GM18507 (cell line): ENCODE data around the gene GNPNAT1.

Experiments
- DNase-seq: peaks from one replicate; pipeline ENCODE4 v3.0.0; 2011; ENCODE audit warnings: low read depth; ENCODE audit not compliant: insufficient read length; ENCODE audit errors: extremely low spot score
- FAIRE-seq: peaks from 2 replicates; lab custom pipeline; 2011; peaks lifted over from hg19 to GRCh38; lab: Jason Lieb, UNC

The GNPNAT1 gene

DNA sequence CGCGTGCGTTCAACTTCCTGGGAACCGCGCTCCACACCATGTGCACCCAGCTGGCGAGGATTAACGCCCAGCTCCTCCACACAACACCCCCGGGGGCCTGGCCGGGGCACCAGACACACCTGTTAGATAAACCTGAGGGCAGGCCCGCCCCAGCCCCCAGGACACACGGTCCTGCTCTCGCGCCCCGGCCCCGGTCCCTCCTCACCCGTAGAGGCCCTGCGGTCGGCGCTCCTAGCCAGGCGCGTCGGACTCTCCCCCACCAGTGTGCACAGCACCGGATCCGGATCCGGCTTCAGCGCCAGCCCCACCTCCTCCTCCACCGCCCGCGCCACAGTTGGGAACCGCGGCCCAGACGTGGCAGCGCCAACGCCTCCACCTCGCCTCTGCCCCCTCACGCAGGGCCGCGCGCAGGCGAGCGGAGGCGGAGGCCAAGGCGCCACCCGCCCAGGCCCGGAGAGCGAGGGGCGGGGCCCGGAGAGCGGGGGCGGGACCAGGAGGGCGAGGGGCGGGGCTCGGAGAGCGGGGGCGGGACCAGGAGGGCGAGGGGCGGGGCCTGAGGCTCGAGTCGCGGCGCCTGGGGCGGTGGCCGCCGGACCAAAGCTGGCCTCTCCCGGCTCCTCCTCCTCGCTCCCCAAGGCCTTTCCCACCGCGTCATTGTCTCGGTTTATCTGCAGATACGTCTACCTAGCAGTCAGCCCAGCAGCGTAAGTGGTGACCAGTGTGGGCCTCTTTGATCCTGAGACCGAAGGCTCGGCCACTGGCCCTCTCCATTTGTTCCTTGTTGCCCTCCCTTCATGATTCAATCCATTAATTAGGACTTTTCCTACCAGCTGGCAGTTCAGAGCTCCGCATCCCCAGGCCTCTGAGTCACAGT lies at the start of gene GNPNAT1:
TSS of gene GNPNAT1 (minus strand) at position 385 of the 874 bp plus-strand sequence. CDS start 6,957 bp downstream, outside the sequence.
- FAIRE-seq (peak; percentile 82), DNase-seq (peak; percentile 89)

DNA sequence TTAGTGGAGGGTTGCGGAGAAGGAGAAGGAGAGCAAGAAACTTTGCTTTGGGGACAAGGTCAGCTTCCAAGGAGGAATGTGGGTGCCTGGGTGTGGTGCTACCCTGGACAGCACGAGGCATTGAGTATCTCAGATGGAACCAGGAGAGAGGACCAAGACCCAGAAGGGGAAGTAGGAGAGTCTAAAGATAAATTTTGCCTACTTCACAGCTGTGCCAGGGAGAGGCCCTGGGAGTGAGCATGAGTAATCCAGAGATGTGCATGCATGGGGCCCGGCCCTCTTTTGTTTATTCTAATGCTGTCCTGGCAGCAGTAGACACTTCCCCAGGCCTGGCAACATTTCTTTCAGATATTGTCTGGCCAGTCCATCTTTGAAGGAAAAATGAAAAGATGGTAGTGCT lies 49.5 kb upstream of the GNPNAT1 start:
- DNase-seq (no peak), FAIRE-seq (no peak)

DNA sequence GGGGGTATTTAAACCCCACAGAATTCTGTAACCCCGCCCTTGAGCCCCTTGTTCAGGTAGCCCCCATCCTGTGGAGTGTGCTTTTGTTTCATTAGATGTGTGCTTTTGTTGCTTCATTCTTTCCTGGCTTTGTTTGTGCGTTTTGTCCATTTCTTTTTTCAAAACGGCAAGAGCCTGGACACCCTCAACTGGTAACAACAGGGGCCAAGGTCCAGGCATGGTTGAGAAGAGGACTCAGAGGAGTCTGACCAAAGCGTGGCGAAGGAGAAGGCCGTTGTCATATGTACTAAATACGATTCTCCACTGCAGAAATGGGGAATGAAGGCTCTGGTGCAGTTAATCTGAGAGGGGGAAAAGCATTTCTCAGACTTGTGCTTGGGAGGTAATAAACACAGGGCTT lies 46.0 kb upstream of the GNPNAT1 start:
- DNase-seq: no peak
- FAIRE-seq: no peak

DNA sequence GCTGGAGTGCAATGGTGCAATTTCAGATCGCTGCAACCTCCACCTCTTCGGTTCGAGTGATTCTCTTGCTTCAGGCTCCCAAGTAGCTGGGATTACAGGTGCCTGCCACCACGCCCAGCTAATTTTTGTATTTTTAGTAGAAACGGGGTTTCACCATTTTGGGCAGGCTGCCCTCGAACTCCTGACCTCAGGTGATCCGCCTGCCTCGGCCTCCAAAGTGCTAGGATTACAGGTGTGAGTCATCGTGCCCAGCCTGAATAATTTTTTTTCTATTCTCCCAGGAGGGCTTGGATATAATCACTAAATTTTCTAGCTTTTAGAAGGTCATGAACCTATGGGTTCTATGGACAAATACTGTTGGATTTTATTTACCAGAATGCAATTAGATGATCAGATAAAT lies 44.7 kb upstream of the GNPNAT1 start:
- no peak for FAIRE-seq
- no peak for DNase-seq

DNA sequence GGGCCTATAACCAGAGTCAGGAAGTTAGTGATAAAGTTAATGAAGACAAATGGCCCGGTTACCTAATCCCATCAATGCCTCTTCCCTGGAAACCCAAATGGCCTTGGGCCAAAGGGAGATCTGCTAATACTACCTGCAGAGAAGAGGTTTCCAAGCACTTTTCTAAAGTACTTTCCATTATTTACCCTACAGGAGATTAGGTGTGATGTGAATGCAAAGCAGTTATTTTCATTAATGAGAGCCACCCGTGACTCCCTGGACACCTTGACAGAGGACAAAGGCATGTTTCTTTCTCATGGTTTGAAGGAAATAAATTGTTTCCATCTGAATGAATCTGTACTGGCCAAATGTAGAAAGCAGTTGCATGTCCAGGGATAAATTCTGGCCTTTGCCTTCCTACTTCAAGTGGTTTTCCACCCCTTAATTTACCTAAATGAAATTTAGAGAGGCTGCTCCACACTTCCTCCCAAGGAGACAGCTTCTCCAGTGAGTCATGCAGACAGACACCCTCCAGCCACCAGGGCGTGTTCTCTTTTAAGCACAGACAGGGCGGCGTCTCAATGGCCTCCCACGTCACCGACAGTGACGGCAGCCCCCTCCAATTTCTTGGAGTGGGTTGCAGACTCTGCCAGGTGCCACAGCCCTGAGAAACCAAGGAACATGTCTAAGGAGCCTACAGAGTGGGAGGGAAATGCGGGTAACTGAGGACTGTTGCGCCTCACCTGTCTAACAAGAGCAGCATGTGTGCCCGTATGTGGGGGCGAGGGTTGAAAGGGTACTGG lies 43.9 kb upstream of the GNPNAT1 start:
- no peak for FAIRE-seq
- no peak for DNase-seq

DNA sequence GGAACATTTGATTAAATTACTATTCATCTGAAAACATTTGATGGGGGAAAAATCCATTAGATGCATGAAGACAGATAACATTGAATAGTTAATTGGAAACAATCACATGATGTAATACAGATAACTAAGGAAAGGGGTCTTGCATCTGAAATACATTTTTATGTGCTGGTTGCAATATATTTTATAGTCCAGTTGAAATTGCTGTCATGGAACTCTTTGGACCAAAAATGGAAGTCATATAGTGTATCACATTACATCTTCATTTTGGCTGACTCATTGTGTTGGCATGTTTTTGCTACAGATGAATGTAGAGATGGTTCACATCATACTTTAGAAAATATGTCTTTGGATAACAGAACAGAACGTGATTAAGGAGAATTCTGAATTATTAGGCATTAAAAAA lies 43.0 kb upstream of the GNPNAT1 start:
- no peak for FAIRE-seq

DNA sequence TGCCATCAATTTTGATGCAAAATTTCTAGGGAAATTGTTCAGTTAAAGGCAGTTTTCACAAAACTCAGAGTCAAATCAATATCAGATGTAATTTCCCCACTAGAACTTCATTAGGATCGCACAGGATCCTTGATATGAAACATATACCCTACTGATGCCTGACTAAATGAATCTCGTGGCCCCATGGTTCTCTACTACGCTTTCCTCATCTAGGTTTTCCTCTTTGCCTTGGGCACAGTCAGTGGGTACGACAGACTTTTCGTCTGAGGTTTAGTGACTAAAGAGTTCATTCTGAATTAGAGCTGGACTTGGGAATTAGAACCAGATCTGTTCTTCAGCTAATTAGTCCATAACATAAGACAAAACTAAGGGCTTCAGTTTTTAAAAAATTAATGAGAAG lies 42.5 kb upstream of the GNPNAT1 start:
- DNase-seq: no peak
- no peak for FAIRE-seq

More for the DNA sequence above, 43.0 kb upstream of the GNPNAT1 start:
- DNase-seq: no peak

DNA sequence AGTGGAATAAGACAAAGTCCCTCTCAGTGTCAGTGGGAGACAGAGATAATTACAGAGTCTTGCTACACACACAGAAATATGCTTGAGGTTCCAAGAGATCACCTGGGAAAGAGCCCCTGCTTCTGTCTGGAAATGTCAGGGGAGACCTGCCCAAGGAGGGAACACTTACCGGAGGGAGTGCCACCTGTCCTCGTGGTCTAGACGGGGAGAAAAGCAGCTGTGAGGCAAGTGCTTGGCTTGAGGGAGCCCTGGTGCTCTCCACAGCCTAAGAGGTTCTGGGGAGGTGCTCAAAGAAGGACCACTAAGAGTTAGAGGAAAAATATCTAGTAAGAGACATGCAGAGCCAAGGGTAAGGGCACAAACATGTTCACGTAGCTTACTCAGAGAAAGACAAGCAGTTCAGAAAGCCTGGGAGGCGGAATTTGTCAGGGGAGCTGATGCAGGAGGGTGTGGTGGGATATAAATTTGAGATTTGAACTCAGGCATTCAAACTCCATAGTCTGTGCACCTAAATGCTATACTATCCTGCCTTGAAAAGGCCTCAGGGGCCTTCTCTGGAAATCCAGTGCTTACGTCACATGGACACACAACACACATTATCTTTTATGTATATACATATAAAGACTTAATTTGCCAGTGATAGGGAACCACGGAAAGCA lies 38.2 kb upstream of the GNPNAT1 start:
- FAIRE-seq (no peak), DNase-seq (no peak)

DNA sequence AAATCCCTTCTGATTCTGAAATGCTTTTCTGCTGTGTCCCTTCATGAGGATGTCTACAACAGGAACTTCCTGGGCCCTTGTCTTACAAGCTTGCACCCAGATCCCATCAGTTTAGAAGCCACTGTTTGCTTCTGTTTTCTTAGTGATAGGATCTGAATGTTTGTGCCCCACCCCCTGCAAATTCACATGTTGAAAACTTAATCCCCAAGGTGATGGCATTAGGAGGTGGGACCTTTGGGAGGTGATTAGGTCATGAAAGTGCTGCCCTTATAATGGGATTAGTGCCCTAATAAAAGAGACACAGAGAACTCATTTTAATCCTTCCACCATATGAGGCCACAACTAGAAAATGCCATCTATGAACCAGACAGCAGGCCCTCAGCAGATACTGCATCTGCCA lies 36.0 kb upstream of the GNPNAT1 start:
- DNase-seq (no peak), FAIRE-seq (no peak)

DNA sequence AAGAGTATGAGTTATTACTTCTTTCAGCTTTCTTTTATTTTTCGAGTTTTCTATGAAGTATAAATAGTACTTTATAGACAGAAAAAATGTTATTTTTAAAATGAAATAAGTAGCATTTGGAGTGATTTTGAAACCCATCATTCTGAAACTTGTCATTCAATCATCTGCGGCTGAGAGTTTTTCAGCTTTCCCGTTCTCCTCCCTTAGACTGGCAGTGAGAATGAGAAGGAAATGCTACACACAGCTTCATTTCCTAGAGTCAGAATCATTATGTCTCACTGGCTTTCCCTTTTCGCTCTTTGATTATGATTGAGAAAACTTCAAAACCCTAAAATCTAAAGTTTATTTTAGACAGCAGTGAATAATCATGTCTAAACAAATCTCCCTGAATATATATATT lies 33.7 kb upstream of the GNPNAT1 start:
- DNase-seq (no peak), FAIRE-seq (peak; percentile 31)

DNA sequence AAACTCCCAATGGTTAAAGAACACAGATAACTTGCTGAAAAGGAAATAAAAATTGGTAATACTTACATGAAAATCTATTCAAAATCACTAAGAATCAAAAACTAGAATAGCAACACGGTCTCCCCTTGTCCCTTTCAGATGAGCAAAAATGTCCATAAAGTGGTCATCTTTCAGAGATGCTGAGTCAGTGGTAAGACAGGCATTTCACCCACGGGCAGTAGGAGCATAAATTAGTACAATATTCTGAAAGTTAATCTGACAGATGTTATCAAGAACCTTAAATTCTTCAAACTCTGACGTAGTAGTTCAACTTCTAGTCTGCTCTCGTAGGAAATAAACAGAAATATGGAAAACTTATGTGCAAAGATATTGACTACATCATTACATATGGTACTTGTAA lies 33.1 kb upstream of the GNPNAT1 start:
- DNase-seq (no peak), FAIRE-seq (no peak)

DNA sequence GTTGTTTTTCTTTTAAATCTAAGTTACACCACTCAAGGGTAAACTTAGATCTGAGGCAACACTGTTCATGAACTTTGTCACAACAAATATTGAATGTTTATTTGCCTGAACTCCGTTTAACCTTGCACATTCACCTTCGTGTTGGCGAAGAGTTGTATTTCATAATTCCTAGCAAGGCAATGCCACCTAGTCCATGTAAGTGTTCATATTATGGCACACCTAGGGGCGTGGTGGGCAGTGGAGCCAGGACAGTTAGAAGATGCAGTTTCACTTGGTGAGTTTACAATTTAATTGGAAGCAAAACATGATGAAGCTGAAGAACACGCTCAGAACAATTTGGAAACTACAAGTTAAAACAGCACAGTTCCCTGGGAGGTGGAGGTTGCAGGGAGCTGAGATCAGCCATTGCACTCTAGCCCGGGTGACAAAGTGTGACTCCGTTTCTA lies 30.4 kb upstream of the GNPNAT1 start:
- no peak for DNase-seq
- FAIRE-seq: no peak

DNA sequence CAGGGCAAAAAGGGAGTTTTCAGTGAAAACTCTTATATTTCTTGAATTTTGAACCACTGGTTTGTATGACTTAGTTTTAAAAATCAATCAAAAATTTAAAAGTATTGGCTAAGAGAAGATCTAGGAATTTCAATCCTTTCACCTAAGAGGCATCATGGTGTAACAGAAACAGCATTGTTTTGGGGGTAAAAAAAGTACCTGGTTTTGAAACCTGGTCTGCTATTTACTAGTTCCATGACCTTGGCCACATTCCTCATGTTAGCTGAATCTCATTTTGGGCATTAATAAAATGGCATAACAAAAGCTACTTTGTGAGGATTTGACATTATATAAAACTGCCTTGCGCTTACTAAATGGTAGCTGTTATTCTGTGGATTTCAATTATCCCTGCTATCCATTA lies 16.7 kb upstream of the GNPNAT1 start:
- DNase-seq (no peak), FAIRE-seq (no peak)

DNA sequence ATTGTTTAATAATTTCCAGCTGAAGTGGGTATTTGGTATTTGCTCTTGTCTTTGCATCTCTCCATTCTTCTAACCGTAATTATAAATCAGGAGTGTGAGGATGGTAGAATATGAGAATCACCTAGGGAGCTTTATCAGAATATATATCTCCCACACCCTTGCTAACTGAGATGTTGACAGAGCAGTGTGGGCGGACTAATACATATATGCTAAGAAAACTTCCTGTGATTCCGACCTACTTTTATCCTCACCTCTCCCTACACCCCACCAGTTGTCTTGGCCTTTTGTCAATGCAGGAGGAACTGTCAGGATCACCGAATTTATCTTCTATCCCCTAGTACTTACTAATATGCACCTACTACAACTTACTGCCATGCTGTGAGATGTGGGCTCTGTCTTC lies 14.7 kb upstream of the GNPNAT1 start:
- FAIRE-seq (no peak), DNase-seq (no peak)

DNA sequence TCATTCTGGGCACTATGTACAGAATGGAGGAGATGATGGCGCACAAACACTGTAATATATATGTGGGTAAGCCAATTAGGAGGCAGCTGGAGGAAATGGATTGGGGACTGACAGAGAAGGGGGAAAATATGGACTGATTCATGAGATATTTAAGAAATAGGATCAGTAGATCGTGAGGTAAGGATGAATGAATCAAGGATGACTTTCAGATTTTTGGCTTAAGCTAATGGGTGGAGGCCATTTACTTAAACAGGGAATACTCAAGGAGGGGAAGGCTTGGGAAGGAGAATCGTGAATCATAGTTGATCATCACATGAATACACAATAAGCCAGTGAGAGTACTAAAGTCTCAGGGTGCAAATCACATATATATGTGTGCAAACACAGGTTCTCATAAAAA lies 11.2 kb upstream of the GNPNAT1 start:
- no peak for FAIRE-seq
- no peak for DNase-seq

DNA sequence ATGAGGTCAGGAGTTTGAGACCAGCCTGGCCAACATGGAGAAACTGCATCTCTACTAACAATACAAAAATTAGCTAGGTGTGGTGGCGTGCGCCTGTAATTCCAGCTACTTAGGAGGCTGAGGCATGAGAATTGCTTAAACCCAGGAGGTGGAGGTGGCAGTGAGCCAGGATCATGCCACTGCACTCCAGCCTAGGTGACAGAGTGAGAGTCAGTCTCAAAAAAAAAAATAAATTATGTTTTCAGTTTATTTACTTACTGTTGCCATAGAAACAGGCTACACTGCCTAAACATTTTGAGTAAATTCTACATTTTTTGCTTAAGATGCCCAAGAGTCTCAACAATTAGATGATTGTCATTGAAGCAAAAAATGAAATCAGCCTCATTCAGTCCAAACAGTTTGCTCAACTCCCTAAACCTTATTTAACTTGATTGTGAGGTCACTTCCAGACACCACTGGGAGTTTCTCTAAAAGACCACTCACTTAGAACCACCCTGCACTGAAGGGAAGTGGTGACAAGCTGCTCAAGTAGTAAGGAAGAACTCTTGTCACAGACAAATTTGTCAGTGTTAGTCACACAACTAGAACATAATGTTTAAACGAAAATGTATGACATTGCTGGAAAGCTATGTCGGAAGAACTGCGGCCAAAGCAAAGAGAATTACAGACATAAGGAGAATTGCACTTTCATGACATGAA lies 9.8 kb upstream of the GNPNAT1 start:
- FAIRE-seq: no peak
- no peak for DNase-seq

DNA sequence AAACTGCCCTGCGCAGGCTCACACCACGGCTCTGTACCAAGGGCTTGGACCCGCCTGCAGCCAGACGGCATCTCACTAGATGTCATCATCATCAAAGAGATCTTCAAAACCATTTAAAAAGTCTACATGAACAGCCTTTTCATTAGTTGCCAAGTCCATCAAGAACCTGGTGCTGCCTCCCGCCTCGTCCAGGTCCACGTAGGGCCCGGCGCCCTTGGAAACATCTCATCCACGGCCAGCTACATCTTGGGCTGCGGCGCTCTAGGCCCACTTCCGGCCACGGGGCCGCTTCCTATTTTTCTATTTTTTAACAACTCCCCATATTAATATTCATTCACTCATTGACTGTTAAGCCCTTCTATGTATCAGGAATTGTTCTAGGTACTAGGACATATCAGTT lies 7.4 kb upstream of the GNPNAT1 start:
- DNase-seq (no peak), FAIRE-seq (no peak)

DNA sequence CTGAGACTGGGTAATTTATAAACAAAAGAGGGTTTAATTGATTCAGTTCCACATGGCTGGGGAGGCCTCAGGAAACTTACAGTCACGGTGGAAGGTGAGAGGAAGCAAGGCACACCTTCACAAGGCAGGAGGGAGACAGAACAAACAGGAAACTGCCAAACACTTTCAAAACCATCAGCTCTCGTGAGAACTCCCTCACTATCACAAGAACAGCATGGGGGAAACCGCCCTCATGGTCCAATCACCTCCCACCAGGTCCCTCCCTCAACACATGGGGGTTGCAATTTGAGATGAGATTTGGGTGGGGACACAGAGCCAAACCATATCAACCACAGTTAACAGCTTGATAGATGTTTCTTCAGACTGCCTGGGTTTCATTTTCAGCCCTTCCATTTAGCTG lies 6.2 kb upstream of the GNPNAT1 start:
- no peak for FAIRE-seq

DNA sequence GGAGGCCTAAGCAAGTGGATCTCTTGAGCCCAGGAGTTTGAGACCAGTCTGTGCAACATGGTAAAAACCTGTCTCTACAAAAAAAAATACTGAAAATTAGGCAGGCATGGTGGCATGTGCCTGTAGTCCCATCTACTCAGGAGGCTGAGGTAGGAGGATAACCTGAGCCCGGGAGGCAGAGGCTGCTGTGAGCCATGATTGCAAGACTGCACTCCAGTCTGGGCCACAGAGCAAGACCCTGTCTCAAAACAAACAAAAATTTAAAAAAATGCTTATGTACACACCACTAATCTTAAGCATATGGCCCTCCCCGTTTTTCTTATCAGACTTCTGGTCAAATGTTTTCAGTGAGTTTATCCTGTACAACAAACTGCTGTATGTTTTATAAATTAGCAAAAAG lies 1.7 kb upstream of the GNPNAT1 start:
- FAIRE-seq (no peak), DNase-seq (no peak)

More for the DNA sequence above, 6.2 kb upstream of the GNPNAT1 start:
- DNase-seq: no peak

DNA sequence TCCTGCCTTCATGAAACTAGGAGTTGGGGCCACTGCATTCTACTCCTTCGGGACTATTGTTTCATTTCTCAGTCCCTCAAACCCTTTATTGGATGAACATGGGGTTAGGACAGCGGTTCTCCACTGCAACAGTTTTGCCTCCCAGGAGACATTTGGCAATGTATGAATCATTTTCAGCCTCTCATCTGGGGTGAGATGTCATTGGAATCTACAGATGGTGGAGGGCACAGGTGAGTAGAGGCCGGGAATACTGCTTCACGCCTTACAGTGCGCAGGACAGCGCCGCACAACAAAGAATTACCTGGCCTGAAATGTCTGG lies 649 bp upstream of the GNPNAT1 start:
- no peak for FAIRE-seq
- no peak for DNase-seq
